IMR-90 (cell line): ENCODE results near the gene RFX3. TPM values are rescaled to one million over a fixed set of nuclear protein-coding genes. Genes with fewer than 3 reads are reported as not detected.

Experiments
- ATAC-seq: fragments of 200-7000 bp; cut with Tn5 transposase; 2 replicates; pipeline ENCODE4 v1.9.1; 2020; ENCODE audit warnings: low read depth, mild to moderate bottlenecking, moderate library complexity
- BruUV-seq: library from RNA; stranded (reverse); fragments of 400-500 nt; replicated peaks from 2 replicates; lab custom pipeline; 2021; lab: Mats Ljungman, UMichigan
- CTCF ChIA-PET: fragments of 300-600 bp; formaldehyde crosslinking; extraction: SDS; loops from one replicate; lab custom pipeline; 2021; ENCODE audit warnings: antibody characterized with exemption; lab: Yijun Ruan, JAX
- POLR2A ChIA-PET: fragments of 300-600 bp; sonication (Branson Sonifier 250); formaldehyde crosslinking; loops from one replicate; lab custom pipeline; 2022; ENCODE audit warnings: antibody characterized with exemption; ENCODE audit not compliant: unreplicated experiment; lab: Charles Lee
- DNase-seq: peaks from one replicate; pipeline ENCODE4 v3.0.0; 2013
- H2AFZ ChIP-seq: replicated peaks from 2 replicates; pipeline ENCODE3; 2013; ENCODE audit warnings: low read length, mild to moderate bottlenecking; ENCODE audit not compliant: poor library complexity
- H2AK5ac ChIP-seq: 2 replicates; pipeline ENCODE4 v1.6.1; 2013; ENCODE audit warnings: low read depth, low read length, inconsistent platforms
- H2AK9ac ChIP-seq: replicated peaks from 2 replicates; pipeline ENCODE3; 2013; ENCODE audit warnings: mild to moderate bottlenecking, low read depth, low read length, moderate library complexity; ENCODE audit not compliant: poor library complexity
- H2BK120ac ChIP-seq: 2 replicates; pipeline ENCODE4 v1.6.1; 2013; ENCODE audit warnings: low read depth, low read length, inconsistent platforms
- H2BK15ac ChIP-seq: 3 replicates; pipeline ENCODE4 v1.6.1; 2013; ENCODE audit warnings: low read depth, low read length, inconsistent platforms
- H2BK20ac ChIP-seq: 2 replicates; pipeline ENCODE4 v1.6.1; 2013; ENCODE audit warnings: low read depth, mild to moderate bottlenecking, inconsistent platforms, low read length, moderate library complexity
- H2BK5ac ChIP-seq: 2 replicates; pipeline ENCODE4 v1.6.1; 2013; ENCODE audit warnings: mild to moderate bottlenecking, low read depth, low read length, inconsistent platforms; ENCODE audit not compliant: poor library complexity, severe bottlenecking
- H3K14ac ChIP-seq: replicated peaks from 2 replicates; pipeline ENCODE4 v1.6.1; 2013; ENCODE audit warnings: low read depth, low read length, inconsistent platforms
- H3K18ac ChIP-seq: 2 replicates; pipeline ENCODE4 v1.6.1; 2013; ENCODE audit warnings: low read depth, low read length, control low read depth
- H3K23ac ChIP-seq: 2 replicates; pipeline ENCODE4 v1.6.1; 2013; ENCODE audit warnings: low read depth, low read length, inconsistent platforms
- H3K27ac ChIP-seq: 2 replicates; pipeline ENCODE4 v1.5.1; 2013; ENCODE audit warnings: mild to moderate bottlenecking, control low read depth, low read length; ENCODE audit not compliant: insufficient read depth
- H3K27me3 ChIP-seq: 2 replicates; pipeline ENCODE4 v1.6.1; 2013; ENCODE audit warnings: low read length; ENCODE audit not compliant: control insufficient read depth, insufficient read depth
- H3K36me3 ChIP-seq: 2 replicates; pipeline ENCODE4 v1.6.1; 2013; ENCODE audit warnings: low read length, mixed read lengths; ENCODE audit not compliant: control insufficient read depth, insufficient read depth
- H3K4ac ChIP-seq: 2 replicates; pipeline ENCODE4 v1.6.1; 2013; ENCODE audit warnings: low read depth, low read length, inconsistent platforms
- H3K4me1 ChIP-seq: 2 replicates; pipeline ENCODE4 v1.6.1; 2013; ENCODE audit warnings: low read length, mixed read lengths; ENCODE audit not compliant: control insufficient read depth, insufficient read depth
- H3K4me2 ChIP-seq: 2 replicates; pipeline ENCODE4 v1.6.1; 2013; ENCODE audit warnings: low read depth, mild to moderate bottlenecking, control low read depth, low read length, moderate library complexity
- H3K4me3 ChIP-seq: 2 replicates; pipeline ENCODE4 v1.5.1; 2013; ENCODE audit warnings: low read depth, mild to moderate bottlenecking, control low read depth, low read length, moderate library complexity; ENCODE audit not compliant: insufficient read depth
- H3K56ac ChIP-seq: 2 replicates; pipeline ENCODE4 v1.6.1; 2013; ENCODE audit warnings: low read length, inconsistent platforms; ENCODE audit not compliant: insufficient read depth; ENCODE audit errors: extremely low read depth
- H3K79me1 ChIP-seq, 2 experiments: 2 replicates each; pipeline ENCODE4 v1.6.1; 2013; ENCODE audit warnings: low read length in 2 of 2, inconsistent platforms in 1 of 2, low read depth in 1 of 2
- H3K9ac ChIP-seq: 2 replicates; pipeline ENCODE4 v1.6.1; 2013; ENCODE audit warnings: low read depth, low read length, control low read depth
- H3K9me1 ChIP-seq: 2 replicates; pipeline ENCODE4 v1.6.1; 2013; ENCODE audit warnings: low read length, inconsistent platforms; ENCODE audit not compliant: insufficient read depth
- H3K9me3 ChIP-seq: 2 replicates; pipeline ENCODE4 v1.6.1; 2013; ENCODE audit warnings: low read length; ENCODE audit not compliant: control insufficient read depth, insufficient read depth
- H4K20me1 ChIP-seq: 2 replicates; pipeline ENCODE4 v1.6.1; 2013; ENCODE audit warnings: low read length, inconsistent platforms; ENCODE audit not compliant: insufficient read depth
- H4K5ac ChIP-seq: 2 replicates; pipeline ENCODE4 v1.6.1; 2013; ENCODE audit warnings: mild to moderate bottlenecking, low read depth, low read length, control low read depth
- H4K8ac ChIP-seq, 2 experiments: 2 replicates each; pipeline ENCODE4 v1.6.1; 2013; ENCODE audit warnings: low read depth in 2 of 2, low read length in 2 of 2, control low read depth in 1 of 2, inconsistent platforms in 1 of 2
- H4K91ac ChIP-seq: 2 replicates; pipeline ENCODE4 v1.6.1; 2013; ENCODE audit warnings: low read depth, low read length, inconsistent platforms; ENCODE audit not compliant: insufficient read depth
- BHLHE40 ChIP-seq: fragments of 150-350 bp; IDR thresholded peaks from 2 replicates; pipeline ENCODE4 v1.6.1; 2016; ENCODE audit warnings: mild to moderate bottlenecking, low read depth, low read length
- CEBPB ChIP-seq: IDR thresholded peaks from 2 replicates; pipeline ENCODE4 v1.6.1; 2012; ENCODE audit warnings: low read depth, low read length, improper control_type of control experiment
- CHD1 ChIP-seq: IDR thresholded peaks from 2 replicates; pipeline ENCODE4 v1.6.1; 2012; ENCODE audit warnings: low read depth, low read length, improper control_type of control experiment
- FOS ChIP-seq: fragments of 150-350 bp; IDR thresholded peaks from 2 replicates; pipeline ENCODE4 v1.6.1; 2016; ENCODE audit warnings: low read depth, low read length
- MAFK ChIP-seq: IDR thresholded peaks from 2 replicates; pipeline ENCODE4 v1.6.1; 2012; ENCODE audit warnings: low read depth, low read length, improper control_type of control experiment
- MAZ ChIP-seq: IDR thresholded peaks from 2 replicates; pipeline ENCODE4 v1.6.1; 2012; ENCODE audit warnings: low read depth, mild to moderate bottlenecking, low read length, improper control_type of control experiment, moderate library complexity, borderline replicate concordance
- MXI1 ChIP-seq: IDR thresholded peaks from 2 replicates; pipeline ENCODE4 v1.6.1; 2012; ENCODE audit warnings: low read depth, mild to moderate bottlenecking, low read length, moderate library complexity, borderline replicate concordance
- NFE2L2 ChIP-seq: fragments of 150-350 bp; IDR thresholded peaks from 2 replicates; pipeline ENCODE4 v1.6.1; 2016; ENCODE audit warnings: low read depth, mild to moderate bottlenecking, low read length
- POLR2A ChIP-seq: IDR thresholded peaks from 2 replicates; pipeline ENCODE4 v1.6.1; 2012; ENCODE audit warnings: mild to moderate bottlenecking, low read depth, low read length
- RAD21 ChIP-seq: IDR thresholded peaks from 2 replicates; pipeline ENCODE4 v1.6.1; 2012; ENCODE audit warnings: low read length, improper control_type of control experiment
- RCOR1 ChIP-seq: IDR thresholded peaks from 2 replicates; pipeline ENCODE4 v1.6.1; 2012; ENCODE audit warnings: mild to moderate bottlenecking, low read length, improper control_type of control experiment; ENCODE audit not compliant: insufficient replicate concordance
- RFX5 ChIP-seq: IDR thresholded peaks from 2 replicates; pipeline ENCODE4 v1.8.0; 2012; ENCODE audit warnings: low read depth, mild to moderate bottlenecking, low read length, moderate library complexity
- SMC3 ChIP-seq: fragments of 150-350 bp; IDR thresholded peaks from 2 replicates; pipeline ENCODE4 v1.6.1; 2016; ENCODE audit warnings: low read depth, mild to moderate bottlenecking, antibody characterized with exemption, low read length, moderate library complexity
- WGBS, 2 experiments: methylation state at CpG; one replicate each; pipeline versions ENCODE4 v1.1.5 to v1.1.7; 2013; ENCODE audit warnings: missing lambda C conversion rate in 2 of 2; ENCODE audit not compliant: insufficient read length in 1 of 2; ENCODE audit errors: extremely low coverage in 2 of 2; 5-methylcytosine and 5-hydroxymethylcytosine counted together
- dilution Hi-C: fragments of 300-500 bp; cut with HindIII; formaldehyde crosslinking; loops from one replicate; pipeline ENCODE4 v1.14.3; 2018; ENCODE audit warnings: low sequenced_read_pairs; ENCODE audit not compliant: unreplicated experiment
- in situ Hi-C: fragments of 300-500 bp; cut with MboI; formaldehyde crosslinking; loops from 3 replicates; pipeline ENCODE4 v1.14.3; 2019; ENCODE audit warnings: low sequenced_read_pairs, inconsistent platforms, mixed read lengths
- intact Hi-C: fragments of 100-400 bp; cut with micrococcal nuclease; formaldehyde crosslinking; loops from 2 replicates; pipeline ENCODE4 v1.10.0; 2022
- polyA plus RNA-seq, 3 experiments: library from polyadenylated mRNA; depleted of rRNA; stranded (reverse); fragments of >200 nt; gene quantifications; 2 replicates each; pipeline ENCODE4 v1.2.3, GENCODE V29; 2012; ENCODE audit warnings: low replicate concordance in 1 of 3
- total RNA-seq: library from RNA; depleted of rRNA; stranded (reverse); fragments of >200 nt; gene quantifications from 2 replicates; pipeline ENCODE4 v1.2.3, GENCODE V29; 2012
- TF ChIP-seq, protein P1 (sequence below): conservative IDR thresholded peaks from 2 replicates; pipeline ENCODE4 v1.5.1; 2012; ENCODE audit warnings: mild to moderate bottlenecking, low read depth, low read length, improper control_type of control experiment
- TF ChIP-seq, protein P2 (sequence below): fragments of 150-350 bp; IDR thresholded peaks from 2 replicates; pipeline ENCODE4 v1.6.1; 2016; ENCODE audit warnings: low read depth, mild to moderate bottlenecking, low read length, moderate library complexity, borderline replicate concordance
- TF ChIP-seq, protein P3 (sequence below): fragments of 150-350 bp; IDR thresholded peaks from 2 replicates; pipeline ENCODE4 v1.6.1; 2017; ENCODE audit warnings: mild to moderate bottlenecking, antibody characterized with exemption, low read length, low read depth

Gene RFX3
- total and polyA plus RNA-seq, 2 of the 4 experiments (the other 2 are of a cell fraction) = 1.7 to 2.7 TPM

DNA sequence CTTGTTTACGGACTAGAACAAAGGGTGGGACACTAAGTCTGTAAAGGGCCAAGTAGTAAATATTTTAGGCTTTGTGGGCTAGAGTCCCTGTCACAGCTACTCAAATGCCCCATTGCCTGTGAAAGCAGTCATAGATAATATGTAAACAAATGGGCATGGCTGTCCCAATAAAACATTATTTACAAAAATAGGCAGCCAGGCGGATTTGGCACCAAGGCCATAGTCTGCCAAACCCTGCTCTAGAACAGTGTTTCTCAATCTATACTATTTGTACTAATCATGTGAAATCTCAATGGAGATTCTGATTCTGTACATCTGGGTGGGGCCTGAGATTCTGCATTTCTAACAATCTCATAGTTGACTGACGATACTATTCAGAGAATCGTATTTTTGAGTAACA lies 92.0 kb downstream of the RFX3 start:
- POLR2A ChIA-PET = no interaction called here
- dilution Hi-C loops = no loop called here
- Histone ChIP-seq H3K9ac (no peak overlapping the region), H2AK9ac (no peak overlapping the region), H3K4me1 (peaks cover 2% of the 10 kb centered on the region; the same call in 1 of the 2 replicates), H4K8ac (no peak overlapping the region), H3K27ac (no peak overlapping the region), H3K4ac (no peak overlapping the region), H4K91ac (no peak overlapping the region), H2AK5ac (no peak overlapping the region), H3K23ac (no peak overlapping the region), H4K5ac (no peak overlapping the region), H3K27me3 (no peaks in the 10 kb centered on the region), H4K20me1 (no peaks in the 10 kb centered on the region), H3K9me1 (no peaks in the 10 kb centered on the region), H3K9me3 (no peaks in the 10 kb centered on the region), H2AFZ (no peak overlapping the region), H2BK5ac (no peak overlapping the region), H2BK20ac (no peak overlapping the region), H3K36me3 (no peaks in the 10 kb centered on the region), H3K56ac (no peak overlapping the region), H3K4me2 (no peak overlapping the region), H2BK120ac (no peak overlapping the region), H3K4me3 (no peak overlapping the region), H2BK15ac (no peak overlapping the region), H3K18ac (no peak overlapping the region), H3K79me1 (no peaks in the 10 kb centered on the region), H3K14ac (no peak overlapping the region)
- intact Hi-C loops = no loop called here
- TF ChIP-seq CEBPB (no peak), RCOR1 (no peak), NFE2L2 (no peak), SMC3 (no peak), MAZ (no peak), BHLHE40 (no peak), MXI1 (no peak), MAFK (no peak), POLR2A (no peak), CHD1 (no peak), FOS (no peak), RFX5 (no peak), RAD21 (no peak)
- TF ChIP-seq, protein P1, sequence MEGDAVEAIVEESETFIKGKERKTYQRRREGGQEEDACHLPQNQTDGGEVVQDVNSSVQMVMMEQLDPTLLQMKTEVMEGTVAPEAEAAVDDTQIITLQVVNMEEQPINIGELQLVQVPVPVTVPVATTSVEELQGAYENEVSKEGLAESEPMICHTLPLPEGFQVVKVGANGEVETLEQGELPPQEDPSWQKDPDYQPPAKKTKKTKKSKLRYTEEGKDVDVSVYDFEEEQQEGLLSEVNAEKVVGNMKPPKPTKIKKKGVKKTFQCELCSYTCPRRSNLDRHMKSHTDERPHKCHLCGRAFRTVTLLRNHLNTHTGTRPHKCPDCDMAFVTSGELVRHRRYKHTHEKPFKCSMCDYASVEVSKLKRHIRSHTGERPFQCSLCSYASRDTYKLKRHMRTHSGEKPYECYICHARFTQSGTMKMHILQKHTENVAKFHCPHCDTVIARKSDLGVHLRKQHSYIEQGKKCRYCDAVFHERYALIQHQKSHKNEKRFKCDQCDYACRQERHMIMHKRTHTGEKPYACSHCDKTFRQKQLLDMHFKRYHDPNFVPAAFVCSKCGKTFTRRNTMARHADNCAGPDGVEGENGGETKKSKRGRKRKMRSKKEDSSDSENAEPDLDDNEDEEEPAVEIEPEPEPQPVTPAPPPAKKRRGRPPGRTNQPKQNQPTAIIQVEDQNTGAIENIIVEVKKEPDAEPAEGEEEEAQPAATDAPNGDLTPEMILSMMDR = no peak
- TF ChIP-seq, protein P2, sequence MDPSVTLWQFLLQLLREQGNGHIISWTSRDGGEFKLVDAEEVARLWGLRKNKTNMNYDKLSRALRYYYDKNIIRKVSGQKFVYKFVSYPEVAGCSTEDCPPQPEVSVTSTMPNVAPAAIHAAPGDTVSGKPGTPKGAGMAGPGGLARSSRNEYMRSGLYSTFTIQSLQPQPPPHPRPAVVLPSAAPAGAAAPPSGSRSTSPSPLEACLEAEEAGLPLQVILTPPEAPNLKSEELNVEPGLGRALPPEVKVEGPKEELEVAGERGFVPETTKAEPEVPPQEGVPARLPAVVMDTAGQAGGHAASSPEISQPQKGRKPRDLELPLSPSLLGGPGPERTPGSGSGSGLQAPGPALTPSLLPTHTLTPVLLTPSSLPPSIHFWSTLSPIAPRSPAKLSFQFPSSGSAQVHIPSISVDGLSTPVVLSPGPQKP = no peak
- TF ChIP-seq, protein P3, sequence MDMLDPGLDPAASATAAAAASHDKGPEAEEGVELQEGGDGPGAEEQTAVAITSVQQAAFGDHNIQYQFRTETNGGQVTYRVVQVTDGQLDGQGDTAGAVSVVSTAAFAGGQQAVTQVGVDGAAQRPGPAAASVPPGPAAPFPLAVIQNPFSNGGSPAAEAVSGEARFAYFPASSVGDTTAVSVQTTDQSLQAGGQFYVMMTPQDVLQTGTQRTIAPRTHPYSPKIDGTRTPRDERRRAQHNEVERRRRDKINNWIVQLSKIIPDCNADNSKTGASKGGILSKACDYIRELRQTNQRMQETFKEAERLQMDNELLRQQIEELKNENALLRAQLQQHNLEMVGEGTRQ = no peak
- DNase-seq (no peak), ATAC-seq (no peak)
- no CpG with 5 or more reads among the region's 4 CpGs for WGBS, 2 experiments
- in situ Hi-C loops = no loop called here
- BruUV-seq = no TSS peak
- CTCF ChIA-PET = no interaction called here
